Left ventricle myocardium superior (tissue), 1 donor: Measurements from ENCODE around the gene ADGRF4. TPM values are rescaled to one million over a fixed set of nuclear protein-coding genes. Genes with fewer than 3 reads are reported as not detected.

Experiments
- total RNA-seq: library from RNA; stranded (reverse); fragmentation: NEBNext Ultra II Directional; extraction: Animal tissue kit (Norgen Biotek cat#: 25700); gene quantifications from one replicate; pipeline ENCODE4 v1.2.1, GENCODE V29; 2021
- donor health status: DM: no; HTN: yes; CAD: no; lungs with severe emphysema.

ADGRF4 gene
- total RNA-seq, 1 donor from 2014 or later = not detected

Other genes starting within 250 kb of the ADGRF4 start
- gene CD2AP, start 220.8 kb upstream of the ADGRF4 start, total RNA-seq = 10.1 TPM
- gene OPN5, start 83.5 kb downstream of the ADGRF4 start, total RNA-seq = 0.17 TPM